ENCODE measurements around the gene HTR1E. TPM values are rescaled to one million over a fixed set of nuclear protein-coding genes. Genes with fewer than 3 reads are reported as not detected.

HTR1E gene
- total and polyA plus RNA-seq, 2 of the 8 experiments (the other 6 are each of a cell fraction or from before 2014, with no cell fraction given): 0.09 TPM; not detected in 1

DNA sequence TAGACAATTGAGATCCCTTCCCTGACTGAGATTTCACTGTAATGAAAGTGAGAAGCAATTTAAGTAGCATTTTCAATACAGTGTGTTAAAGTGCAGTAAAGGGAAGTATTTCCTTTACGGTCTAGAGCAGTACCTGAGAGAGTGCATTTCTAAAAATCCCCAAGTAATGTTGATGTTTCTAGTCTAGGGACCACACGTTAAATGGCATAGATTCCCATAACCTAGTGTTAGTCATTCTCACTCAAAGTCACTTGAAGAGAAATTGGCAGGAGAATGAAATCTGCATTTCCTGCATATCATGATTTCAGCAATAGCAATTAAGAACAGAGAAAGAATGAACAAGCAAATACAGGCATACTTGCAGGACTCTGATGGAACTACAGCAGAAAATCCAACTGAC lies 89.7 kb downstream of the HTR1E start:
- Histone ChIP-seq H2BK120ac (replicated peaks; ENCODE audit: low read depth, low read length) (no peak overlapping the region), H3K79me1 (ENCODE audit: low read depth, low read length) (no peaks in the 10 kb centered on the region), H3K27ac (ENCODE audit: low read depth, low read length) (no peak overlapping the region), H3K4ac (replicated peaks; ENCODE audit: insufficient read length, low read depth, low read length) (no peak overlapping the region), H2BK5ac (ENCODE audit: low read depth, low read length) (no peak overlapping the region), H4K5ac (ENCODE audit: insufficient read length, low read depth, low read length) (no peak overlapping the region), H3K27me3 (replicated peaks in 1 of 4; ENCODE audit: control insufficient read depth in 3 of 4, extremely low read depth in 1 of 4, insufficient read depth in 3 of 4, low read length in 3 of 4) (no peaks in the 10 kb centered on the region), H4K20me1 (replicated peaks in 1 of 2; ENCODE audit: control insufficient read depth in 1 of 2, insufficient read depth in 2 of 2, low read length in 2 of 2) (no peaks in the 10 kb centered on the region), H3K9ac (replicated peaks in 1 of 4; ENCODE audit: extremely low read depth in 1 of 4, low read depth in 3 of 4, low read length in 3 of 4) (no peak overlapping the region), H2BK15ac (ENCODE audit: low read length) (no peak overlapping the region), H3K36me3 (ENCODE audit: control insufficient read depth in 2 of 4, insufficient read depth in 4 of 4, low read length in 3 of 4) (no peaks in the 10 kb centered on the region), H3K18ac (ENCODE audit: extremely low read depth, low read length) (no peak overlapping the region), H2BK20ac (ENCODE audit: low read length) (no peak overlapping the region; the same call in 1 of the 2 replicates), H3K79me2 (ENCODE audit: control insufficient read depth in 1 of 2, insufficient read depth in 2 of 2, low read length in 2 of 2) (no peaks in the 10 kb centered on the region), H3K23ac (ENCODE audit: insufficient read length) (no peak overlapping the region), H2AK5ac (ENCODE audit: low read depth, low read length) (no peak overlapping the region), H3K4me3 (ENCODE audit: extremely low read depth in 1 of 4, insufficient read depth in 2 of 4, low read depth in 3 of 4, low read length in 4 of 4) (no peak overlapping the region), H3K4me2 (ENCODE audit: insufficient read depth in 1 of 2, low read depth in 2 of 2, low read length in 2 of 2) (no peak overlapping the region), H3K4me1 (replicated peaks in 1 of 4; ENCODE audit: control insufficient read depth in 3 of 4, insufficient read depth in 4 of 4, low read length in 3 of 4) (no peaks in the 10 kb centered on the region), H3K14ac (ENCODE audit: insufficient read length) (no peak overlapping the region), H2AFZ (ENCODE audit: low read length) (no peak overlapping the region), H3K23me2 (ENCODE audit: low read depth, low read length) (no peaks in the 10 kb centered on the region), H4K91ac (replicated peaks; ENCODE audit: insufficient read length, low read length) (no peak overlapping the region), H3K9me3 (ENCODE audit: insufficient read depth in 2 of 2, low read depth in 1 of 2, low read length in 1 of 2) (no peaks in the 10 kb centered on the region), H2BK12ac (ENCODE audit: low read depth, low read length) (no peak overlapping the region), H4K8ac (ENCODE audit: extremely low read depth, insufficient read depth, low read length) (no peak overlapping the region), H3K56ac (replicated peaks; ENCODE audit: insufficient read length, low read depth, low read length) (no peak overlapping the region)
- CTCF ChIA-PET (ENCODE audit: partially characterized antibody): no interaction called here
- POLR2A ChIA-PET (ENCODE audit: partially characterized antibody): no interaction called here
- WGBS, 2 experiments (ENCODE audit: extremely low coverage in 1 of 2, insufficient coverage in 1 of 2, insufficient read length in 1 of 2, insufficient replicate concordance in 2 of 2, low coverage in 1 of 2, low lambda C conversion rate in 2 of 2, missing lambda C conversion rate in 1 of 2): 63% methylated on average over 2 of the region's 2 CpGs; no CpG with 5 or more reads in 1 of the 2 experiments
- TF ChIP-seq EZH2 (IDR thresholded peaks at IDR 0.05; ENCODE audit: low read depth, low read length, severe bottlenecking) (no peak), POLR2AphosphoS5 (IDR thresholded peaks at IDR 0.05; ENCODE audit: low read depth, low read length) (no peak), HDAC6 (IDR thresholded peaks at IDR 0.05; ENCODE audit: low read depth, low read length) (no peak), NANOG (IDR thresholded peaks at IDR 0.05; ENCODE audit: insufficient read depth, low read depth, low read length, poor library complexity, severe bottlenecking) (no peak), FOSL1 (IDR thresholded peaks at IDR 0.05; ENCODE audit: insufficient read depth, low read depth, low read length) (no peak), CHD2 (IDR thresholded peaks at IDR 0.05; ENCODE audit: low read length) (no peak), CTBP2 (IDR thresholded peaks at IDR 0.05; ENCODE audit: borderline replicate concordance, insufficient read depth, insufficient read length, low read length) (no peak)
- DNase-seq (ENCODE audit: low read depth in 1 of 2, low spot score in 2 of 2): no peak
- FAIRE-seq: no peak
